Endothelial cell of umbilical vein (primary cell): ENCODE data around the gene PANX2. TPM values are rescaled to one million over a fixed set of nuclear protein-coding genes. Genes with fewer than 3 reads are reported as not detected.

Experiments
- BruUV-seq: library from RNA; stranded (reverse); fragments of 400-500 nt; replicated peaks from 2 replicates; lab custom pipeline; 2021; lab: Mats Ljungman, UMichigan
- CTCF ChIA-PET: fragments of 300-600, 350-600 bp; sonication (Branson Sonifier 250); formaldehyde crosslinking; loops from one replicate; lab custom pipeline; 2021; ENCODE audit warnings: antibody characterized with exemption, inconsistent platforms; lab: Charles Lee
- POLR2A ChIA-PET: fragments of 300-600, 350-600 bp; sonication (Branson Sonifier 250); formaldehyde crosslinking; loops from one replicate; lab custom pipeline; 2021; ENCODE audit warnings: antibody characterized with exemption, inconsistent platforms; lab: Charles Lee
- DNase-seq: peaks from one replicate; pipeline ENCODE4 v3.0.0-alpha.2; 2011; ENCODE audit warnings: low read depth, low spot score
- FAIRE-seq: peaks from 2 replicates; lab custom pipeline; 2011; peaks lifted over from hg19 to GRCh38; lab: Jason Lieb, UNC
- H2AFZ ChIP-seq: 2 replicates; pipeline ENCODE4 v1.6.0; 2012; ENCODE audit warnings: low read depth, low read length, control low read depth, inconsistent platforms
- H3K27ac ChIP-seq: 2 replicates; pipeline ENCODE4 v1.5.1; 2011; ENCODE audit warnings: low read depth, mild to moderate bottlenecking, control low read depth, low read length, moderate library complexity; ENCODE audit not compliant: insufficient read depth
- H3K27me3 ChIP-seq, 2 experiments: 2 replicates each; pipeline versions ENCODE4 v1.6.0 to v1.6.1; 2011; ENCODE audit warnings: low read length in 2 of 2, mixed read lengths in 1 of 2; ENCODE audit not compliant: control insufficient read depth in 2 of 2, insufficient read depth in 2 of 2
- H3K36me3 ChIP-seq, 2 experiments: 2 replicates in 1 of 2; 3 replicates in 1 of 2; pipeline ENCODE4 v1.5.1; 2011; ENCODE audit warnings: low read length in 2 of 2, mild to moderate bottlenecking in 1 of 2, moderate library complexity in 1 of 2; ENCODE audit not compliant: control insufficient read depth in 2 of 2, insufficient read depth in 2 of 2; ENCODE audit errors: extremely low read depth in 1 of 2
- H3K4me1 ChIP-seq: 3 replicates; pipeline ENCODE4 v1.5.1; 2011; ENCODE audit warnings: mild to moderate bottlenecking, low read length; ENCODE audit not compliant: control insufficient read depth, insufficient read depth; ENCODE audit errors: extremely low read depth
- H3K4me2 ChIP-seq: 2 replicates; pipeline ENCODE4 v1.6.1; 2011; ENCODE audit warnings: low read length, control low read depth, mixed read lengths; ENCODE audit not compliant: insufficient read depth
- H3K4me3 ChIP-seq, 3 experiments: fragments of 200-600 bp in 1 of 3; sonication (generic), shearing (Covaris generic) in 1 of 3; replicated peaks in 1 of 3; 2 replicates each; pipeline ENCODE4 v1.5.1; 2011 to 2016; ENCODE audit warnings: control low read depth in 3 of 3, low read length in 3 of 3, mild to moderate bottlenecking in 2 of 3, inconsistent platforms in 1 of 3, low read depth in 1 of 3, moderate library complexity in 1 of 3; ENCODE audit not compliant: insufficient read depth in 1 of 3
- H3K79me2 ChIP-seq: 2 replicates; pipeline ENCODE4 v1.6.0; 2012; ENCODE audit warnings: low read length, inconsistent platforms; ENCODE audit not compliant: control insufficient read depth, insufficient read depth
- H3K9ac ChIP-seq: replicated peaks from 2 replicates; pipeline ENCODE3; 2011; ENCODE audit warnings: low read length, control low read depth; ENCODE audit not compliant: insufficient read depth; ENCODE audit errors: extremely low read depth
- H3K9me1 ChIP-seq: replicated peaks from 3 replicates; pipeline ENCODE4 v1.6.0; 2011; ENCODE audit warnings: mild to moderate bottlenecking, low read length; ENCODE audit not compliant: control insufficient read depth, insufficient read depth; ENCODE audit errors: extremely low read depth
- H3K9me3 ChIP-seq: replicated peaks from 2 replicates; pipeline ENCODE4 v1.5.1; 2012; ENCODE audit warnings: low read length, inconsistent platforms; ENCODE audit not compliant: control insufficient read depth, insufficient read depth
- H4K20me1 ChIP-seq: replicated peaks from 2 replicates; pipeline ENCODE3; 2011; ENCODE audit warnings: mild to moderate bottlenecking, low read length; ENCODE audit not compliant: control insufficient read depth, insufficient read depth; ENCODE audit errors: extremely low read depth
- CTCF ChIP-seq, 2 donors: IDR thresholded peaks; 1 replicate in 1 of 2; 2 replicates in 1 of 2; pipeline ENCODE4 v1.5.1; 2011; ENCODE audit warnings: low read length in 2 of 2, mild to moderate bottlenecking in 2 of 2, moderate library complexity in 2 of 2, control low read depth in 1 of 2, inconsistent platforms in 1 of 2, low read depth in 1 of 2; ENCODE audit not compliant: insufficient read depth in 1 of 2; ENCODE audit errors: extremely low read depth in 1 of 2
- EZH2 ChIP-seq: IDR thresholded peaks from 2 replicates; pipeline ENCODE4 v1.6.1; 2012; ENCODE audit warnings: borderline replicate concordance, low read depth, mild to moderate bottlenecking, moderate library complexity, low read length, inconsistent platforms; ENCODE audit not compliant: severe bottlenecking
- FOS ChIP-seq: IDR thresholded peaks from 2 replicates; pipeline ENCODE4 v1.6.1; 2011; ENCODE audit warnings: mild to moderate bottlenecking, low read length, moderate library complexity, borderline replicate concordance; ENCODE audit not compliant: insufficient read depth
- GATA2 ChIP-seq: IDR thresholded peaks from 2 replicates; pipeline ENCODE4 v1.7.0; 2011; ENCODE audit warnings: low read depth, mild to moderate bottlenecking, moderate library complexity, mixed read lengths, low read length; ENCODE audit not compliant: insufficient read length, insufficient read depth
- JUN ChIP-seq: IDR thresholded peaks from 2 replicates; pipeline ENCODE4 v1.6.1; 2011; ENCODE audit warnings: borderline replicate concordance, low read depth; ENCODE audit not compliant: insufficient read length, insufficient read depth
- MAX ChIP-seq: IDR thresholded peaks from 2 replicates; pipeline ENCODE4 v1.6.1; 2011; ENCODE audit not compliant: insufficient read depth, insufficient read length
- MYC ChIP-seq: IDR thresholded peaks from one replicate; pipeline ENCODE4 v1.6.1; 2011; ENCODE audit warnings: mild to moderate bottlenecking, low read depth, low read length
- POLR2A ChIP-seq: IDR thresholded peaks from 2 replicates; pipeline ENCODE4 v1.6.1; 2012; ENCODE audit warnings: low read depth, mild to moderate bottlenecking, control low read depth, low read length
- POLR2AphosphoS5 ChIP-seq: IDR thresholded peaks from 2 replicates; pipeline ENCODE4 v1.6.1; 2012; ENCODE audit warnings: low read depth, mild to moderate bottlenecking, control low read depth, low read length, moderate library complexity; ENCODE audit not compliant: insufficient read depth
- dilution Hi-C: fragments of 300-500 bp; cut with MboI; formaldehyde crosslinking; loops from one replicate; pipeline ENCODE4 v1.15.0; 2019; ENCODE audit warnings: low sequenced_read_pairs; ENCODE audit not compliant: extremely low pct_ligation_motif_present
- intact Hi-C: fragments of 100-400 bp; cut with micrococcal nuclease; formaldehyde crosslinking; loops from one replicate; pipeline ENCODE4 v1.10.0; 2022
- polyA plus RNA-seq, 4 experiments: library from polyadenylated mRNA; depleted of rRNA in 3 of 4; stranded (reverse) in 3 of 4; unstranded in 1 of 4; fragments of >200 nt; gene quantifications; 2 replicates each; pipeline versions ENCODE4 v1.2.1 to v1.2.3, GENCODE V29; 2011 to 2012; ENCODE audit warnings: missing spikeins in 1 of 4
- total RNA-seq: library from RNA; stranded (reverse); gene quantifications from 2 replicates; pipeline ENCODE4 v1.2.3, GENCODE V29; 2021

Gene PANX2
- total and polyA plus RNA-seq, 2 donors (not counting 3 experiments of a cell fraction or from before 2014, with no cell fraction given), result 2.5 to 5.1 TPM

- FAIRE-seq, result no peak
- Histone ChIP-seq H3K27me3 (no peaks in the 10 kb centered on the region), H3K36me3 (peaks cover 0 to 2% of the 10 kb centered on the region in 2 experiments), H3K9me1 (no peaks in the 10 kb centered on the region), H4K20me1 (no peaks in the 10 kb centered on the region), H3K9me3 (no peaks in the 10 kb centered on the region), H3K79me2 (no peaks in the 10 kb centered on the region), H2AFZ (no peak overlapping the region), H3K4me3 (peak overlapping the region in 1 of 3 experiments; percentile 42), H3K4me2 (no peak overlapping the region), H3K9ac (no peak overlapping the region), H3K27ac (no peak overlapping the region), H3K4me1 (peaks cover 4% of the 10 kb centered on the region)
- ChIA-PET POLR2A (no interaction called here), CTCF (no interaction called here)
- dilution Hi-C loops (no loop called here), intact Hi-C loops (no loop called here)
- TF ChIP-seq JUN (no peak), MYC (no peak), POLR2AphosphoS5 (no peak), POLR2A (no peak), EZH2 (no peak), MAX (no peak), GATA2 (no peak), CTCF (IDR thresholded peaks at IDR 0.05; ENCODE audit: extremely low read depth in 1 of 2, insufficient read depth in 1 of 2, low read depth in 1 of 2, low read length in 2 of 2) (no peak), FOS (no peak)
- no peak for DNase-seq
- BruUV-seq, result no TSS peak
Measured at GRCh38 chr22:50169181-50169759, 1.3 kb upstream of the PANX2 start.
